GM19395 (cell line): ENCODE measurements around the gene USP24.

Source experiments
- ATAC-seq: cut with Tn5 transposase; IDR thresholded peaks from one replicate; pipeline ENCODE4 v1.9.1; 2021; ENCODE audit warnings: mild to moderate bottlenecking, moderate library complexity; ENCODE audit not compliant: unreplicated experiment

The USP24 gene

DNA sequence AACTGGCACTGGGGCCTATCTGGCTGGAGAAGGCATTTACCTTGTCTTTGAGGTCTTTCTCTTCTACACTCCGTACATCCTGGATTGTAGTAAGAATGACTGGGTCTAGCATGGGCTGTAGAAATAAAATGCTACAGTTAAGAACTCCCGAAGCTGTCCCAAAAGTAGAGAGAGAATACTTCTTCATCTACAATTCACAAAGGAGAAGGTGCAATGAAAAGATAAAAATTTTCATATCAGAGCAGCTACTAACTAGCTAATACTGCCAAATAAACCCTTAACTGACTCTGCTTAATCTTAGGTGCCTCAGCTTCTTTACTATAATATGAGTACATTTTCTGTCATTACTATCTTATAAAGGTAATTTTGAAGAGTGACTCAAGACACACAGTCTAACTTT, 55.6 kb downstream of the USP24 start:
- no peak for ATAC-seq

DNA sequence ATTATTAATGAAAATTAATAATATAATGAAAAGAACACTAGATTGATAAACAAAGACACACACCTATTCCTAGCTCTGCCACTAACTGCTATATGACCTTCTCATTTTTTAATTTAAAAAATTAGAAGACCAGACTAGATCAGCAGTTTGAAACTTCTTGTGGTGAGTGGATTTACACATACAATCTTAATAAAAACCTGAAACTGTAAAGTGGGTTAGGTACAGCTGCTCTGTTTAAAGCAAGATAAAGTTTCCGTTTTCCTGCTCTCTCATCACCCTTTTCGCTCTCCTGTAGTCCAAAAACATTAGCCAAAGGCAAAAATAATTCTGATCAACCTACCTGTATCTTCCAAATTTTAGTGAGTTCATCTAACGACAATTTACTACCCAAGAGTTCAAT, 58.6 kb downstream of the USP24 start:
- ATAC-seq: no peak

DNA sequence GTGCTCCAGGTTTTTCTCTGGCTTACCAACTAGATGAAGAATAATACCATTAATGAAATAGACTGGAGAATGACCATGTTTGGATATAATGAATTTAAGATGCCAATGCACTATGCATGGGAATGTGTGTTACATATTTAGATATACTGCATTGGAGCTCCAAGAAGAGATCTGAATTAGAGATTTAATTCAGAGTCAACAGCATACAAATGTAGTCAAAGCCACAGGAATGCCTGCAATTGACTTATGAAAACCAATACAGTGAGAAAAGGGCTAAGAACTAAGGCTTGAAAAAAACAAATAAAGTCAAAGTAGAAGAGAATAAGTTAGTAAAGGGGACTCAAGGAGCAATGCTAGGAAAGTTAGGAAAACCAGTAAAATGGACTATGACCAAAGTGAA, 59.1 kb downstream of the USP24 start:
- no peak for ATAC-seq

DNA sequence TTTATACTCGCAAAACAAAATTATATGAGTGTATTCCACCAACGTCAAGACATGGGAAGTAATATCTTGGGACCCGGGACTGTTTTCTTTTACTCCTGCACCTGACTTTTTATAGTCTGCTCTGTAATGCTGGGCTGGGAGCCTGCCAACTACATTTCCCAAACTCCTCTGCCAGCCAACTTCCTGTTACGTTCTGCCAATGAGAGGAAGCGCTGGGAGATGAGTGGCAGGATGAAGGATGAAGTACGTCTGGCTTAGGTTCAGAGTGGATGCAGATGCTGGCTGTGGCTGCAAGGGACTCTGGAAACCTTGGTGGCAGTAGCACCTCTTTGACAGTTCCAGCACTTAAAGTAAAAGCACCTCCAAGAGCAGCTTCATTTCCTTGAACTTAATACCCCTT, 59.6 kb downstream of the USP24 start:
- no peak for ATAC-seq

DNA sequence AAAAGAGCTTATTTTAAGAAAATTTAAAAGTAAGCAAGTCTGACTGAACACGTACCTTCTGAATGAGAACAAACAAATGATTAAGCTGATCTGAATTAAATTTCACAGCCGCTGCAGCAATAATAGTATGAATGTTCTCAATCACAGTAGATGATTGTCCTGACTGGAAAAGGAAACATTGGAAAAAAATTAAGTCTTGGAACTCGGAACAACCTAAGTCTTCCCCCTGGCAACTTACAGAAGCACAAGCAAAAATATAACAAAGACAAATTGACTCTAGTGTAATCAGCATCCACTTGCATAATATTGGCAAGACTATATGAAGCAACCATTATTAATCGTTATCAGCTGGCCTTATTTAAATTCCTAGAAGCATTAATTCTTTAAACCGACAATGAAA, 60.5 kb downstream of the USP24 start:
- no peak for ATAC-seq

DNA sequence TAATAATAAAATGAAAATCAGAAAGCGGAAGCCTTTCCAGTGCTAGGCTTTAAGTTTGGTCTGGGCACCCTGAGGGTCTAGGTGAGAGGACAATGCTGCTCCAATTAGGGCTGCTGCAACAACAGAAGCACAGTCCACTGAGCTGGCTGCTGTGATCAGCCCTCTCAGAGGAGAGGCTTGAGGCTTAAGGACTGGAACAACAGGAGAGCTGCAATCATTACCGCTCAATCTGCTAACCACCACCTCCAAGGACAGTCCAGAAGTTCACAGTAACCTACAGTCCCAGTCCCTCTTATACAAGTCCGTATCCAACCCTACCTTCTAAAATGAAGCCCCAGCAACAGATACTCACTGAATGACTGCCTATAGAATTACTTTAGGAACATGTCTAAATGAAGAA, 62.1 kb downstream of the USP24 start:
- ATAC-seq: no peak

DNA sequence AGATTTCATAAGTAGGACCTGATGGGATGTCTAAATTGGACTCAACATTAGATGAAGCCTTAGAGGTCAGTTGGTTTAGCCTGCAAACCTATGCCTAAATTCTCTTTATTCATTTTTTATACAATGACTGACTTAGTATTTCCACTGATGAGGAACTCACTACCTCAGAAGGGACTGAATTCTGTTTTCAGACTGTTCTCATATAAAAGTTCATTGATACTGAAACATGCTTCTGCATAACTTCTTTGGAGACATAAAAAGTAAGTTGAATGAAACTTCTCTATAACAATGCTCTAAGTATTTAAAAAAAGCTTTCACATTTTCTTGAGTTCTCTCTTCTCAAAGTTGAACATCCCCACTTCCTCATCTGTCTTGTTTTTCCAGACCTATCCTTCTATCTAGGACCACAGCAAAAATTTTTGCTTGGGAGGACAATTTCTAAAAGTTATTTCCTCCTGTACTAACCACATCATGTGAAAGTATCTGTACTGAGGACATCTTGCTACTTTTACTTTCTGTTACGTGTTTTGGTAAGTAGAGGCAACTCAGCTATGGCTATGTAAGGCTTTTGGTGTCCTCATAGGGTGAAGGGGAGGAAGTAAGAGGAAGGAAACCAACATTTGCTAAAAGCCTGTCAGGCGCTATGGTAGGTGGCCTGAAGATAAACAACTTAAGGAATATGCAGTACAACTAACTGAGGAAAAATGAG, 64.1 kb downstream of the USP24 start:
- peak; percentile 90 for ATAC-seq

DNA sequence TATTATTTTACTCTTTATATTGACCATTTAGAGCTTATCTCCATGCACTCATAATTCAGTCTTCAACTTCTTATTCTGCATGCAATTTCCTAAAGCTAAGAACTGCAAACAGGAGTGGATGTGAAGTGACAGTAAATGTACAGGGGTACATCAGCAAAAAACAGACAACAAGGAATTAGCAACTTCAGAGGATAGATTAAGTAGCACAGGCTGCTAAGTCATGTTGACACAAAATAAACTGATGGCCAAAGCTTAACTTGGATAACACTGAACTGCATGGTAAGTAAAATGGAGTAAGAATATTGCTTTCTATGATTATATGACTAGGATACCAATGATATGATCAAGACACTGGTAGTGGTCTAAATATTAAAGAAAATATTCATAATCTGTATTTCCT, 66.5 kb downstream of the USP24 start:
- no peak for ATAC-seq

DNA sequence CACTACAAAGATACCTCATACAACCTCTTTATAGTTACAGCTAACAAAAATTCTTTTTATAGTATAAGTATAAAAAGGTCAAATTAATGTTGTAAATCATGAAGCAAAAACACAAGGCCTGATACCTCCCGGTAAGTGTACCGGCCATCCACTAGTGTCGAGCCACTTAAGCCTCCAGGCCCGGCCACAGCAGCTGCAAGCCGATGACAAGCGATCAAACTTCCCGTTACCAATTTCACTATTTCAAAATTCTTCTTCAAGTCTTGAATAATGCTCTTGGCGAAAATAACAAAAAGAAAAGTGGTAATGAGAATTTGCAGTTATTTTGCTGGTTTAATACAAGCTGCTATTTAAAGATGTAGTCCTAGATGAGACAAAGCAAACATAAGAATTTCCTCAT, 67.6 kb downstream of the USP24 start:
- ATAC-seq: no peak

DNA sequence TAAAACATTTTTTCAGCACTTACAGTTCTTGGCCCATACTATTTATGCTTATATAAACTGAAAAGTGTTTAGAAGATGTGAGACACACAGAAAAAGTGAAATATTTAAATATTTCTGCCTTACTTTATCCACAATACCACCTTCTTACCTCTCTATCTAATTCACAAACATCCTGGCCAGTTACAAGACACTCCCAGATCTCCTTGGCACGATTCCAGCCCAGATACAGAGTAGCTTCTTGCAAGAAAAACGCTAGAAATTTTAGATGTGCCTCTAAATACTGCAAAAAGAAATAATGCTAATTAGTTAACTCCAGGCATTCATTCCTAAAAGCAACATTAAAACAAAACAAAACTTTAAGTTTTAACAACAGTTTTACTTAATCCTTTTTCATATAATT, 68.4 kb downstream of the USP24 start:
- ATAC-seq: no peak

DNA sequence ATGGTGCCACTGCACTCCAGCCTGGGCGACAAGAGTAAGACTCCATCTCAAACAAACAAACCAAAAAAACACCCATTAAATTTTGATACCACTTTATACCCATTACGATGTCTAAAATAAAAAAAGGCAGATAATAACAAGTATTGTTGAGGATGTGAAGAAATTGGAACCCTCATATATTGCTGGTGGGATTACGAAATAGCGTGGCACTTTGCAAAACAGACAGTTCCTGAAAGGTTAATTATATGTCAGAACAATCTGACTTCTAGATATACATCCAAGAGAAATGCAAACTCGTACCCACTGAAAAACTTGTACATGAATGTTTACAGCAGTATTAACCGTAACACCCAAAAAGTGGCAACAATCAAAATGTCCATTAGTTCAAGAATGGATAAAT, 70.3 kb downstream of the USP24 start:
- ATAC-seq: no peak

DNA sequence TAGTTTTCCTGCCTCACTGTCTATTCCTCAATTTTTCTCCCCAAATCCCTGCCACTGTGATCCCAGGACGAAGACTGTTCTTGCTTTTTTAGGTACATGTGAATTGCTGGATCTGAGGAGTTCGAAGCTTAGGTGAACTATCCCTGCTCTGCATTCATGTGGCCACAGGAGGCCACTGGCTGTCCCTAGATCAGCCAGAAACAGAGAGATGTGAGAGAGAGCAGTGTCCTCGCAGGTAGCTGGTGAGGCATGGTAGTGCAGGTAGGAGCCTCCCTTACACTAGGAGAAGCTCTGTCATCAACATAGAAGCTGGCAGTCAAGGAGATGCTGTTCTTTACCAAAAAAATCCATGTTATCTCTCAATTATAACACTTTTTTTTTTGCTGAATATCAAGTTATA, 71.5 kb downstream of the USP24 start:
- no peak for ATAC-seq

DNA sequence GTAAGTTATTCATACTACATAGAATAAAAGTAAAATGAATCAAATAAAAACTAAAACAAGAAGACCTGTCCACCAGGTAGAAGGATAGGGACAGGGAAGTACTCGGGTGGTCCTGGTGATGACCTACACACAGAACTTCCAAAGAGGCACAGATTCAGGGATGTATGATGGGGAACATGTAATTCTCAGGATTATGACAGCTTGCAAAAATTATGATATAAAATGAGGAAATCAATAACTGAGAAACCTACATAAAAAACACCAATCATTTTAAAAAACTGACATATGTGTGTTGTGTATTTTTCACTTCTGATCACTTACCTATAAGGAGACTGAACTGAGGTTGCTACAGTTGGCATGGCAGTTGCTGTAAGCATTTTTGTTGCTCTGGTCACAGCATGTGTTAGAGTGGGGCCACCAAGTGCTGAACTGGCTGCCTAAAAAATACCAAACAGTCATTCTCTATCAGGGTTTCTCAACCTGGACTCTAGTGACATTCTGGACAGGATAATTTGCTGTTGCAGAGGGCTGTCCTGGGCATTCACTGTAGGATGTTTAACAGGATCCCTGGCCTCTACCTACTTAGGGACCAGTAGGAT, 73.8 kb downstream of the USP24 start:
- no peak for ATAC-seq

DNA sequence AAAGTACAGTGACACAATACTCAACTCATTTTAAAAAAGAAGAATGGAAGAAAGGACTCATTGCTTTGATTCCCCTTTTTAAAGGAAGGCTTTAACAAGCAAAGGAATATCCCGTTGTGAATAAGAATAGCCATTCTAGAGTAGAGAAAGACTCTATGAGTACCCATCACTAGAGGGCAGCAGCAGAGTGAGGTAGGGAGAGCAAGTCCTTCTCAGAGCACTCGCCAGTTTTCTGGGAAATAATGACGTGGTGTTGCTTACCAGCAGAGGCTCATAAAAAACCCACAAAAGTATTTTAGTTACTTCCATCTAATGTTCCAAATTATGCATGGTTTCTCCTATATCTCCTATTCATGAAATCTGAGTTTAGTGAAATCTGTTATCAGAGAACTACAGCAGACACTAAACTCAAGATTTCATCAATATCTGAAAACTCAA, 74.6 kb downstream of the USP24 start:
- ATAC-seq: peak; percentile 93

DNA sequence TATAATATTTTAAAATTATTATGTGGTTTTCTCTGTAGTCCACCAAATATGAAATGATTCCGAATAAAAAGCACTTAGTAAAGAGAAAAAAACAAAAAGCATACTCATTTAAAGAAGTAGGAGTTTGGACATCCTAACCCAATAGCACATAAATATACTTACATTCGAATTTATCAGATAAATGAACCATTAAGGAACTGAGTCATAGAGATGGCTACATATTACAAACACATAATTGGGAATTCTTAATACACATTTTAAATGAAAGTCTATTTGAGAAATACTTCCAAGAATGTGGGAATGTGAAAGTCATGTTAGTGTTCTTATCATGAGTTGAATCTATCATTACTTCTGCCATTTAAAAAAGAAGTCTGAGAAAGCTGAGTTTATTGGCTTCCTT, 75.0 kb downstream of the USP24 start:
- no peak for ATAC-seq

DNA sequence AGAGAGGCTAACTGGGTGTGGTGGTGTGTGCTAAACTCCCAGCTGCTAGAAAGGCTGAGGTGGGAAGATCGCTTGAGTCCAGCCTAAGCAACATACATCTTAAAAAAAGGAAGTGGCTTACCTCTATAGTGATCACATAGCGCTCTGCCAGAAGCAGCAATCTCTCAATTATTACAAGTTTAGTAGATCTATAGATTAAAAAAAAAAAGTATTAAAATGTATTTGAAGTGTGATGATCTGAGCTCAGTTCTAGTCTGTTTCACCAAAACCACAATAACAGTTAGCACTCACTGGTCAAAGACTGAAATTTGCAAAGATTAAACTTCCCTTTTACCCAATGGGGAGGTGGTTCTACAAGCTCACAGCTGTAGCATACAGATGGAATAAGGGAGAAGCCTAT, 76.3 kb downstream of the USP24 start:
- ATAC-seq: no peak

DNA sequence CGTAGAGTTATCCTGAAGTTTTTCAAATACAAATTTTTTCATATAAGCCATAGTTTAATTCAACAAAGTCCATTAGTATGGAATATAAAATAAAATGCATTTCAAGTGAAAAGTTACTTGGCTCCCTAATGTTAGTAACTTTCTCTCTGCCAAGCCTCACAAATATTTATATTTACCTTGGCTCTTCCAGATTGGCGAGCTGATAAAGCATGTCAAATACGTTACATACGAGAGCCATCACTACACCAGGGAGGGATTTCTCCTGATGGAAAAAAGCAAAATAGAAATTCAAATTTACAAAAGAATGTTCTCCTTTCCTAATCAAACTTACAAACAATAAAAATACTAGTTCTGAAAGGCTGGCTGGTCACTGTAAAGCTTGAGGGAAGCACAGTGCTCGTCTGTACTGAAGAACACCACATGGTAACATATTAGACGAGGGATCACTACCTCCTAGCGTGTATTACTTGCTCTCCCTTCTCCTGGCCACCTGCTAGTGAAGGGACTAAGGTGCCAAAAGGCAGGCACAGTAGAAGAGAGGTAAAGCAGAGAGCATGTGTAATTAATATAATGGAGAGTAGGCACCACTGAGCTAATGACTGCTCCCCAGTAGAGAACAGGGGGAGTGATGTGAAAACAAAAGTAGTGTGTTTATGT, 80.9 kb downstream of the USP24 start:
- no peak for ATAC-seq

DNA sequence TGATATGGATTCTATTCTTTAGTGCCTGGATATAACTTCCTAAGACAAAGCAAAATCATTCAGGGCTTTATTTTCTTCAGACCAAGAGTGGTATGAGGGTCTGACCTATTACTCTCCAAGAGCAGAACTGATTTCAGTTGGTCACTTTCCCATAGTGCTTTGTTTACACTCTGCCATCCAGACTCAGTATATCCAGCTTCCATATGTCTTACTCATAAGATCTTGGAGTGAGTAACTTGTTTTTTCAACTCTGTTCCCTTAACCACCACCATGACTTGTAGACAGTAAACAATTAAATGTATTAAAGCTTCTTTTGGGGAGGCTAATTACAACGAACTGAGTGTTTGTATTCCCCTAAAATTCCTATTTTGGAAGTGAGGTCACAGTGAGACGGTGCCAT, 83.4 kb downstream of the USP24 start:
- ATAC-seq: no peak

DNA sequence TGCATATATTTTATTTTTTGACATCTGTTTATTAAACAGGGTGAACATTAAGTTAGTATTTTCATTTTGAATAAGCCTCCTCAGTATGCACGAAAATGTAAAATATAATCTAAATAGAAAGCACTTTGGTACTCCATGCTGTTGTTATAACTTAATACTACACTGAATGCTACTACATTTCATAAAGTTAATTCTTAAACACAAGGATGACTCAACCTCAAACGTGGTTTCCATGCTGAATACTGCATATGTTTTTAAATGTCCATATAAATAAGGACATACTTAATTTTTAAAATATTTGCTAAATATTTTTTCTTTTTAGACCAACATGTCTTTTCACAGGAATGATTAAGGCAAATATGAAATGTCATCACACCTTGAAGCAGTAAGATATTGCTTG, 83.9 kb downstream of the USP24 start:
- no peak for ATAC-seq

DNA sequence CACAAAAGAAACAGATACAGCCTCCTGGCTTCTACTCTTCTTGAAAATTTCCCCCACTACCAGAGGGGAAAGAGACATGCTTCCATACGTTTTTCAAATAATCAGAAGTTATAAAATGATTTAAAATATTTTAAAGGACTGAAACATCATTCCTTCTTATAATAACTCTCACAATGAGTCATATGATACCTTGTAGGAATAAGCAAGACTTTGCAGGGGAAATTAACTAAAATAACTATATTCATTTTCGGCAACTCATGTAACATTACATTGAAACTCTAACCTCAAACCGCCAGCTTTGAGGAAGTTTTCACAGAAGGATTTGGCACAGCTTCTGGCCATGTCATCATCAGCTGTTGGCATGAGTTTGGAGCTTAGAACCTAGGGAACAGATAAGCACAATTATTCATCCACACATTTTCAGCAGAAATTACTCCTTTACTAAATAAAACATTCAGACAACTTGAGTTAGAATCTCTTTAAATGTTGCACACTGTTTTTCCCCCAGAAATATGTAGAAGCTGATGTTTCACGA, 85.9 kb downstream of the USP24 start:
- no peak for ATAC-seq

DNA sequence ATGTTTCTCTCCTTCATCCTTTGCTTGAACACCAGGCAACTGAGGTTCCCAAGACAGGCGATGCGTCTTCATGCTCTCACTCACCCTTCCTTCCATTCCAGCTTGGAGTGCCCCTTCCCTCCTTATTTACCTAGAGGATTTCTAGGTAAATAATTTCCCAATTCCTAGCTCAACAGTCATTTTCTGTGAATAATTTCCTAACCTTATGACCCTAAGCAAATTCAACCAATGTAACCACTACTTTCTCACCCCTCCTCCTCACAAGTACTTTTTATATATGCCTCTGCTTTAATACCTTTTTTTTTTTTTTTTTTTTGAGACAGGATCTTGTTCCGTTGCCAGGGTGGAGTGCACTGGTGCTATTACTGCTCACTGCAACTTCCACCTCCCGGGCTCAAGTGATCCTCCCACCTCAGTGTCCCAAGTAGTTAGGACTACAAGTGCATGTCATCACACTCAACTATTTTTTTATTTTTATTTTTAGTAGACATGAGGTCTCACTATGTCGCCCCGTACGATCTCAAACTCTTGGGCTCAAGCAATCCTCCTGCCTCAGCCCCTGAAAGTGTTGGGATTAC, 86.7 kb downstream of the USP24 start:
- no peak for ATAC-seq

DNA sequence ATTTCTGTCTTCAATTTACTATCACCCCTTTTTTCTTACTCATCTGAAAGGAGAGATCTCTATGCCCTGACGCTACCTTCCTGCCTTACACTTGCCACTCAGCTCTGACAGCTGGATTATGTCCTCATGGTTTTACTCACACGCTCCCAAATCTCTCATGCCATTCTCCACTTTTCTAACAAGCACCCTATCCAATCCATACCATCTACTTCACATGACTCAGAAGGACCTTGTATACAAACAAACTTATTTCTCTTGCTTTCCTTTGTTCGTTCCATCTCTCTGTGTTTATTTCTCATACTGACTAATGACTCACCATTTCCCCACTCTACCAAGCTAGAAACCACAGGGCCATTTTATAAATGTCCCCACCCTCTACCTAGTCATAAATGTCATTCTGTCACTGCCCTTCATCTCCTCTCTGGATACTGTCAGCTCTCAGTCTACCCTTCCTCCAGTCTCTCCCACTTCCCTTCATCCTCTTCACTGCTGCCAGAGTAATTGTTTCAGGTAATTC, 87.3 kb downstream of the USP24 start:
- ATAC-seq: peak; percentile 72
